Activated CD4-positive, alpha-beta T cell treated with anti-CD3 and anti-CD28 coated beads, Interleukin-2, amount 10 ng/mL, durations not matched to agents 24 days and 14 days (primary cell): ENCODE results near the gene FAM234B. TPM values are rescaled to one million over a fixed set of nuclear protein-coding genes. Genes with fewer than 3 reads are reported as not detected.
"Not testable (repeated sequence)": the region's sequence is repeated elsewhere in the genome, so short reads cannot be mapped to it uniquely, and the experiment has no call there.

ENCODE experiments used
- DNase-seq: peaks from one replicate; pipeline ENCODE4 v3.0.0; 2022
- H3K27ac Mint-ChIP-seq: one replicate; pipeline ENCODE4 v1.8.0; 2022; ENCODE audit warnings: mild to moderate bottlenecking, mixed read lengths
- H3K27me3 Mint-ChIP-seq: one replicate; pipeline ENCODE4 v1.8.0; 2022; ENCODE audit warnings: mixed read lengths
- H3K36me3 Mint-ChIP-seq: one replicate; pipeline ENCODE4 v1.8.0; 2022; ENCODE audit warnings: low read depth, mild to moderate bottlenecking, mixed read lengths
- H3K4me1 Mint-ChIP-seq: one replicate; pipeline ENCODE4 v1.8.0; 2021; ENCODE audit warnings: mixed read lengths
- H3K4me3 Mint-ChIP-seq: one replicate; pipeline ENCODE4 v1.8.0; 2022; ENCODE audit warnings: mild to moderate bottlenecking, moderate library complexity, mixed read lengths
- H3K9me3 Mint-ChIP-seq: one replicate; pipeline ENCODE4 v1.8.0; 2021; ENCODE audit warnings: mixed read lengths
- intact Hi-C: fragments of 100-400 bp; cut with micrococcal nuclease; formaldehyde crosslinking; loops from one replicate; pipeline ENCODE4 v1.15.1; 2023
- total RNA-seq: library from RNA; stranded (reverse); gene quantifications from 2 replicates; pipeline ENCODE4 v1.2.3, GENCODE V29; 2022

The FAM234B gene
- total RNA-seq, 1 donor from 2014 or later, result 9.0 TPM

- Mint-ChIP-seq H3K4me3 (no peak overlapping the region), H3K4me1 (no peaks in the 10 kb centered on the region), H3K9me3 (no peaks in the 10 kb centered on the region), H3K27ac (no peak overlapping the region), H3K27me3 (no peaks in the 10 kb centered on the region), H3K36me3 (peaks cover 14% of the 10 kb centered on the region)
- no peak for DNase-seq
- intact Hi-C loops, result no loop called here
Measured at GRCh38 chr12:13079440-13079906, 35.3 kb downstream of the FAM234B start.

DNA sequence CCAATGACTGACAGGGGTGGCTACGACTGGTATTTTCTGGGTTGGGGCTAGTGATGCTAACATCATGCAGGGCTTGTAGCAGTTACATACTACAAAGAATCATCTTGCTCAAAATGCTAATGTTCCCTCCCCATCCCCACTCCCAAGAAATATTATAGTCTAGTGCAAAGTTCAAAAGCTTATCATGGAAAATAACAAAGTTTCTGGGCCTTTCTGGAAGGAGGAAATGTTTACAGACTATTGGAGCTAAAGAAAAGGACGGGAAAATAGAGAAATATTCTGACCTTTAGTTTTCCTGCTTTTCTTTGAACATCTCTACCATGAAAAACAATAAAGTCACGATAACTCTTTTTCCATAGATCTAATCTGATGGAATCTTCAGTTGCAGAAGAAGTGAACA, 36.1 kb downstream of the FAM234B start:
- Mint-ChIP-seq H3K27me3 (no peaks in the 10 kb centered on the region), H3K4me1 (peaks cover 5% of the 10 kb centered on the region), H3K36me3 (peaks cover 15% of the 10 kb centered on the region), H3K9me3 (no peaks in the 10 kb centered on the region), H3K4me3 (no peak overlapping the region), H3K27ac (no peak overlapping the region)
- DNase-seq, result no peak
- intact Hi-C loops, result no loop called here

- H3K27me3 Mint-ChIP-seq, result no peaks in the 10 kb centered on the region
- no peak overlapping the region for H3K27ac Mint-ChIP-seq
Measured at GRCh38 chr12:13082861-13083260, 38.7 kb downstream of the FAM234B start.

DNA sequence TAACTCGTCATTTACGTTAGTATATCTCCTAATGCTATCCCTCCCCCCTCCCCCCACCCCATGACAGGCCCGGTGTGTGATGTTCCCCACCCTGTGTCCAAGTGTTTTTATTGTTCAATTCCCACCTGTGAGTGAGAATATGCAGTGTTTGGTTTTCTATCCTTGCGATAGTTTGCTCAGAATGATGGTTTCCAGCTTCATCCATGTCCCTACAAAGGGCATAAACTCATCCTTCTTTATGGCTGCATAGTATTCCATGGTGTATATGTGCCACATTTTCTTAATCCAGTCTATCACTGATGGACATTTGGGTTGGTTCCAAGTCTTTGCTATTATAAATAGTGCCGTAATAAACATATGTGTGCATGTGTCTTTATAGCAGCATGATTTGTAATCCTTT, 39.5 kb downstream of the FAM234B start:
- Mint-ChIP-seq H3K36me3 (peaks cover 11% of the 10 kb centered on the region), H3K4me1 (peaks cover 10% of the 10 kb centered on the region)
- H3K4me3 Mint-ChIP-seq, H3K27ac Mint-ChIP-seq, intact Hi-C loops, H3K9me3 Mint-ChIP-seq, H3K27me3 Mint-ChIP-seq, DNase-seq: not testable (repeated sequence)

More at GRCh38 chr12:13082861-13083260, 38.7 kb downstream of the FAM234B start:
- Mint-ChIP-seq H3K4me1 (peaks cover 10% of the 10 kb centered on the region), H3K36me3 (peaks cover 11% of the 10 kb centered on the region), H3K4me3 (no peak overlapping the region), H3K9me3 (no peaks in the 10 kb centered on the region)
- intact Hi-C loops, result no loop called here
- no peak for DNase-seq

- Mint-ChIP-seq H3K4me3 (no peak overlapping the region), H3K36me3 (peaks cover 11% of the 10 kb centered on the region), H3K9me3 (no peaks in the 10 kb centered on the region), H3K27ac (no peak overlapping the region), H3K4me1 (peaks cover 10% of the 10 kb centered on the region), H3K27me3 (peaks cover 2% of the 10 kb centered on the region)
- DNase-seq, result no peak
- intact Hi-C loops, result no loop called here
Measured at GRCh38 chr12:13084898-13085640, 40.9 kb downstream of the FAM234B start.

GRCh38 chr12:13085968-13086686, 41.9 kb downstream of the FAM234B start:
- Mint-ChIP-seq H3K27ac (no peak overlapping the region), H3K9me3 (no peaks in the 10 kb centered on the region)

DNA sequence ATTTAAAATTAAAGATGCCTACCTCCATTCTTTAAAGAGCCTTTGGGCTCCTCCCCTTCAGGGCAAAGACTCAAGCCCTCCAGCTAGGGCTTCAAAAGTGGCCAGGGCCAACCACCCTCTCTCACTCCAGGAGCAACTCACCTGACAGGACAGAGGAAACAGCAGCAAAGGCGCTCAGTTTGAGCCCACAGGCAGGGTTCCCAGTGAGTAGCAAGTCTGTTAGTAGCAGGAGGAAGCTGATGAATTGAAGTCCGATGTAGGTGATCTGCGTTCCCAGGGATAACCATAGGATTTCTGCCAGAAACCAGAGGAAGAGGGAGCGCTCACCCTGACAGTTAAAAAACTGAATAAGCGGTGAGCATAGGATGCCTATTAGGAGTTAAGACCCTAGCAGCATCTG, 43.6 kb downstream of the FAM234B start:
- intact Hi-C loops, result no loop called here
- no peak for DNase-seq
- Mint-ChIP-seq H3K27me3 (peaks cover 2% of the 10 kb centered on the region), H3K36me3 (peaks cover 6% of the 10 kb centered on the region), H3K4me3 (no peak overlapping the region), H3K27ac (no peak overlapping the region), H3K9me3 (no peaks in the 10 kb centered on the region), H3K4me1 (peaks cover 10% of the 10 kb centered on the region)

More at GRCh38 chr12:13085968-13086686, 41.9 kb downstream of the FAM234B start:
- DNase-seq, result no peak
- H3K4me1 Mint-ChIP-seq, result peaks cover 10% of the 10 kb centered on the region
- H3K4me3 Mint-ChIP-seq, result no peak overlapping the region
- intact Hi-C loops, result no loop called here
- peaks cover 2% of the 10 kb centered on the region for H3K27me3 Mint-ChIP-seq
- peaks cover 7% of the 10 kb centered on the region for H3K36me3 Mint-ChIP-seq

GRCh38 chr12:13088496-13088895, 44.3 kb downstream of the FAM234B start:
- no peaks in the 10 kb centered on the region for H3K9me3 Mint-ChIP-seq
- no peak overlapping the region for H3K4me3 Mint-ChIP-seq
- H3K27me3 Mint-ChIP-seq, result peaks cover 2% of the 10 kb centered on the region
- intact Hi-C loops, result no loop called here
- peaks cover 3% of the 10 kb centered on the region for H3K36me3 Mint-ChIP-seq
- no peak for DNase-seq
- no peak overlapping the region for H3K27ac Mint-ChIP-seq
- peaks cover 10% of the 10 kb centered on the region for H3K4me1 Mint-ChIP-seq

GRCh38 chr12:13090054-13090453, 45.9 kb downstream of the FAM234B start:
- H3K36me3 Mint-ChIP-seq, result no peaks in the 10 kb centered on the region
- H3K4me3 Mint-ChIP-seq, result no peak overlapping the region
- intact Hi-C loops, result no loop called here
- peaks cover 7% of the 10 kb centered on the region for H3K4me1 Mint-ChIP-seq
- no peak overlapping the region for H3K27ac Mint-ChIP-seq
- no peak for DNase-seq
- H3K9me3 Mint-ChIP-seq, result no peaks in the 10 kb centered on the region
- H3K27me3 Mint-ChIP-seq, result peaks cover 2% of the 10 kb centered on the region

- H3K27me3 Mint-ChIP-seq, result peaks cover 2% of the 10 kb centered on the region
Measured at GRCh38 chr12:13091832-13092231, 47.7 kb downstream of the FAM234B start.

GRCh38 chr12:13093191-13093847, 49.1 kb downstream of the FAM234B start:
- DNase-seq, result no peak
- H3K4me1 Mint-ChIP-seq, result peaks cover 5% of the 10 kb centered on the region

More at GRCh38 chr12:13091832-13092231, 47.7 kb downstream of the FAM234B start:
- no peak for DNase-seq
- no peak overlapping the region for H3K4me3 Mint-ChIP-seq
- no peaks in the 10 kb centered on the region for H3K9me3 Mint-ChIP-seq
- no peak overlapping the region for H3K27ac Mint-ChIP-seq
- H3K4me1 Mint-ChIP-seq, result no peaks in the 10 kb centered on the region
- intact Hi-C loops, result no loop called here
- no peaks in the 10 kb centered on the region for H3K36me3 Mint-ChIP-seq

DNA sequence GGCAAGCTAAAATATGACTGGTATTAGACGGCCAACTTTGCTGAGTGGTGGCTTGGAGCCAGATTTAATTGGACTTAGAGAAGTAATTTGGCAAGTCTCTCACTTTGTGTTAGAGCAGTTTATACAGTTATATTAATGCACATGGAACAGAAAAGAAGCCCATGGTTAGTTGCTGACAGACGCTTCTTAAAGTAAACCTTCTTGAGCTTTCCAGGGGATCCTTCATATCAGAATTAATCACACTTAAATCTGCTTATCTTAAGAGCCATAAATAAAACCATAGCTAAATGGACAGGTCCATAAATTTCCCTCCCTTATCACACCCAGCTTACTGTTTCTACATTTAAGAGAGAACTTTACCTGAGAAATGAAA, 49.7 kb downstream of the FAM234B start:
- no peak overlapping the region for H3K27ac Mint-ChIP-seq
- H3K4me3 Mint-ChIP-seq, result no peak overlapping the region
- H3K4me1 Mint-ChIP-seq, result peaks cover 10% of the 10 kb centered on the region
- intact Hi-C loops, result no loop called here
- no peak for DNase-seq
- H3K27me3 Mint-ChIP-seq, result no peaks in the 10 kb centered on the region
- H3K9me3 Mint-ChIP-seq, result no peaks in the 10 kb centered on the region
- H3K36me3 Mint-ChIP-seq, result no peaks in the 10 kb centered on the region

More at GRCh38 chr12:13093191-13093847, 49.1 kb downstream of the FAM234B start:
- H3K9me3 Mint-ChIP-seq, result no peaks in the 10 kb centered on the region
- H3K4me3 Mint-ChIP-seq, result no peak overlapping the region
- H3K36me3 Mint-ChIP-seq, result no peaks in the 10 kb centered on the region
- intact Hi-C loops, result no loop called here
- H3K27me3 Mint-ChIP-seq, result peaks cover 2% of the 10 kb centered on the region
- no peak overlapping the region for H3K27ac Mint-ChIP-seq

- Mint-ChIP-seq H3K27ac (no peak overlapping the region), H3K27me3 (no peaks in the 10 kb centered on the region), H3K4me1 (peaks cover 15% of the 10 kb centered on the region), H3K4me3 (no peak overlapping the region), H3K9me3 (no peaks in the 10 kb centered on the region), H3K36me3 (no peaks in the 10 kb centered on the region)
- DNase-seq, result no peak
- intact Hi-C loops, result no loop called here
Measured at GRCh38 chr12:13094367-13094766, 50.2 kb downstream of the FAM234B start.
